SK-N-SH (cell line): ENCODE data around the gene NMS. TPM values are rescaled to one million over a fixed set of nuclear protein-coding genes. Genes with fewer than 3 reads are reported as not detected.

Source experiments
- CTCF ChIA-PET: fragments of 300-600, 350-600 bp; formaldehyde crosslinking; extraction: SDS; loops from one replicate; lab custom pipeline; 2021; lab: Yijun Ruan, JAX
- POLR2A ChIA-PET: fragments of 350-600 bp; sonication (Branson Sonifier 250); formaldehyde crosslinking; extraction: SDS; loops from one replicate; lab custom pipeline; 2020; ENCODE audit warnings: antibody characterized with exemption, inconsistent platforms; lab: Yijun Ruan, JAX
- DNase-seq: peaks from one replicate; pipeline ENCODE4 v3.0.0; 2012
- H2AFZ ChIP-seq: fragments of 200-600 bp; sonication (generic); 2 replicates; pipeline ENCODE4 v1.8.1; 2016; ENCODE audit warnings: antibody characterized with exemption, mild to moderate bottlenecking, low read depth
- H3F3A ChIP-seq: fragments of 200-600 bp; sonication (generic); replicated peaks from 2 replicates; pipeline ENCODE3; 2016; ENCODE audit warnings: antibody characterized with exemption, mild to moderate bottlenecking; ENCODE audit not compliant: insufficient read depth
- H3K27ac ChIP-seq, 2 experiments: fragments of 200-500 bp in 1 of 2; fragments of 200-600 bp in 1 of 2; sonication (Bioruptor generic) in 1 of 2; sonication (generic), shearing (Covaris generic) in 1 of 2; 2 replicates each; pipeline versions ENCODE4 v1.5.1 to v1.6.1; 2014 to 2016; ENCODE audit warnings: low read depth in 2 of 2, inconsistent platforms in 1 of 2, low read length in 1 of 2, mild to moderate bottlenecking in 1 of 2, mixed read lengths in 1 of 2
- H3K27me3 ChIP-seq: fragments of 200-600 bp; sonication (generic), shearing (Covaris generic); 2 replicates; pipeline ENCODE4 v1.6.1; 2016; ENCODE audit warnings: mixed run types; ENCODE audit not compliant: insufficient read depth
- H3K36me3 ChIP-seq, 2 experiments: fragments of 200-500 bp in 1 of 2; fragments of 200-600 bp in 1 of 2; sonication (Bioruptor generic) in 1 of 2; sonication (generic) in 1 of 2; replicated peaks in 1 of 2; 2 replicates each; pipeline versions ENCODE3 to v1.5.1; 2014 to 2016; ENCODE audit warnings: low read length in 1 of 2, mild to moderate bottlenecking in 1 of 2; ENCODE audit not compliant: insufficient read depth in 2 of 2, control insufficient read depth in 1 of 2
- H3K4me1 ChIP-seq, 2 experiments: fragments of 200-500 bp in 1 of 2; fragments of 200-600 bp in 1 of 2; sonication (Bioruptor generic) in 1 of 2; sonication (generic), shearing (Covaris generic) in 1 of 2; 2 replicates each; pipeline versions ENCODE4 v1.5.1 to v1.6.1; 2014 to 2016; ENCODE audit warnings: low read depth in 1 of 2, low read length in 1 of 2, mixed run types in 1 of 2; ENCODE audit not compliant: insufficient read depth in 2 of 2, control insufficient read depth in 1 of 2
- H3K4me2 ChIP-seq: fragments of 200-600 bp; sonication (generic), shearing (Covaris generic); 2 replicates; pipeline ENCODE4 v1.6.1; 2017; ENCODE audit warnings: mixed run types
- H3K4me3 ChIP-seq, 2 experiments: fragments of 200-500 bp in 1 of 2; fragments of 200-600 bp in 1 of 2; sonication (Bioruptor generic) in 1 of 2; sonication (generic), shearing (Covaris generic) in 1 of 2; 2 replicates each; pipeline versions ENCODE4 v1.5.1 to v1.8.1; 2014 to 2016; ENCODE audit warnings: low read depth in 2 of 2, inconsistent platforms in 1 of 2, low read length in 1 of 2, mild to moderate bottlenecking in 1 of 2, mixed read lengths in 1 of 2, moderate library complexity in 1 of 2
- H3K79me2 ChIP-seq: fragments of 200-600 bp; sonication (generic); 2 replicates; pipeline ENCODE4 v1.8.1; 2017; ENCODE audit warnings: mild to moderate bottlenecking; ENCODE audit not compliant: insufficient read depth
- H3K9ac ChIP-seq: fragments of 200-600 bp; sonication (generic); 2 replicates; pipeline ENCODE4 v1.6.1; 2017; ENCODE audit warnings: mixed run types
- H3K9me2 ChIP-seq: fragments of 200-600 bp; sonication (generic); 2 replicates; pipeline ENCODE4 v1.6.1; 2017; ENCODE audit warnings: mixed run types
- H3K9me3 ChIP-seq: fragments of 200-600 bp; sonication (generic); 2 replicates; pipeline ENCODE4 v1.6.1; 2017; ENCODE audit warnings: mixed run types, mild to moderate bottlenecking, moderate library complexity
- H4K20me1 ChIP-seq: fragments of 200-600 bp; sonication (generic); 2 replicates; pipeline ENCODE4 v1.6.1; 2017; ENCODE audit warnings: mild to moderate bottlenecking, mixed run types; ENCODE audit not compliant: insufficient read depth
- CTCF ChIP-seq: fragments of 200-600 bp; sonication (generic); IDR thresholded peaks from 2 replicates; pipeline ENCODE4 v1.6.1; 2017; ENCODE audit warnings: antibody characterized with exemption, mild to moderate bottlenecking, moderate library complexity
- ELF1 ChIP-seq: IDR thresholded peaks from 2 replicates; pipeline ENCODE4 v1.4.0; 2012
- EP300 ChIP-seq, 2 experiments: IDR thresholded peaks; 2 replicates each; pipeline versions ENCODE4 v1.4.0 to v1.6.1; 2012; ENCODE audit warnings: borderline replicate concordance in 1 of 2, low read depth in 1 of 2, low read length in 1 of 2
- FOSL2 ChIP-seq: IDR thresholded peaks from 2 replicates; pipeline ENCODE4 v1.4.0; 2012; ENCODE audit warnings: low read depth, mild to moderate bottlenecking, moderate library complexity, borderline replicate concordance
- FOXJ3 ChIP-seq: sonication (generic); formaldehyde crosslinking; IDR thresholded peaks from 2 replicates; pipeline ENCODE4 v1.5.1; 2020; ENCODE audit warnings: mild to moderate bottlenecking, missing genetic modification reagents
- FOXM1 ChIP-seq: IDR thresholded peaks from 2 replicates; pipeline ENCODE4 v1.4.0; 2012; ENCODE audit warnings: low read depth, mild to moderate bottlenecking
- GATA2 ChIP-seq: sonication (generic); formaldehyde crosslinking; IDR thresholded peaks from 2 replicates; pipeline ENCODE4 v1.5.0; 2020; ENCODE audit warnings: mild to moderate bottlenecking, missing genetic modification reagents
- JUND ChIP-seq: IDR thresholded peaks from 2 replicates; pipeline ENCODE4 v1.4.0; 2012
- NRF1 ChIP-seq: IDR thresholded peaks from 2 replicates; pipeline ENCODE4 v1.6.1; 2012; ENCODE audit warnings: low read depth, mild to moderate bottlenecking, low read length
- RAD21 ChIP-seq: IDR thresholded peaks from 2 replicates; pipeline ENCODE4 v1.6.1; 2012; ENCODE audit warnings: mild to moderate bottlenecking, low read length
- REST ChIP-seq: IDR thresholded peaks from 2 replicates; pipeline ENCODE4 v1.6.1; 2012; ENCODE audit warnings: mild to moderate bottlenecking, low read depth, low read length, moderate library complexity
- RXRA ChIP-seq: IDR thresholded peaks from 2 replicates; pipeline ENCODE4 v1.4.0; 2012; ENCODE audit warnings: low read depth, mild to moderate bottlenecking, borderline replicate concordance
- SIN3A ChIP-seq: IDR thresholded peaks from 2 replicates; pipeline ENCODE4 v1.6.1; 2012; ENCODE audit warnings: low read depth, mild to moderate bottlenecking, low read length, moderate library complexity, borderline replicate concordance
- TCF12 ChIP-seq: IDR thresholded peaks from 2 replicates; pipeline ENCODE4 v1.4.0; 2012
- YY1 ChIP-seq: IDR thresholded peaks from 2 replicates; pipeline ENCODE4 v1.4.0; 2012; ENCODE audit warnings: low read depth, mild to moderate bottlenecking
- WGBS: methylation state at CpG from one replicate; pipeline ENCODE4 v1.1.6; 2017; ENCODE audit warnings: low lambda C conversion rate; 5-methylcytosine and 5-hydroxymethylcytosine counted together
- polyA plus RNA-seq, 3 experiments: library from polyadenylated mRNA; depleted of rRNA; stranded (reverse); fragments of >200 nt; gene quantifications; 2 replicates each; pipeline ENCODE4 v1.2.3, GENCODE V29; 2012
- TF ChIP-seq, protein P1 (sequence below): IDR thresholded peaks from 2 replicates; pipeline ENCODE4 v1.4.0; 2012; ENCODE audit warnings: low read depth, borderline replicate concordance

NMS gene
- polyA plus RNA-seq, 1 of the 3 experiments (the other 2 are of a cell fraction) = not detected

GRCh38 chr2:100424277-100424875 is 45.9 kb upstream of the NMS start:
- ChIA-PET POLR2A (no interaction called here), CTCF (interaction anchor here (0.6 to 4.9 kb wide), 2 partner anchors 162 to 729 kb away, joined by 3 to 24 read pairs; no protein-coding TSS in a partner anchor)
- Histone ChIP-seq H3K27ac (no peak overlapping the region), H3K4me1 (no peaks in the 10 kb centered on the region), H2AFZ (no peak overlapping the region), H3K9me3 (no peaks in the 10 kb centered on the region), H3K4me2 (no peak overlapping the region), H3K27me3 (no peaks in the 10 kb centered on the region), H3K9ac (no peak overlapping the region), H3K79me2 (no peaks in the 10 kb centered on the region), H3K36me3 (no peaks in the 10 kb centered on the region), H3K4me3 (no peak overlapping the region), H3F3A (no peaks in the 10 kb centered on the region), H4K20me1 (no peaks in the 10 kb centered on the region), H3K9me2 (no peaks in the 10 kb centered on the region)
- 60% methylated on average over 4 of the region's 4 CpGs for WGBS
- DNase-seq = no peak
- TF ChIP-seq GATA2 (CRISPR knock-in tag) = no peak
- TF ChIP-seq YY1 = no peak
- TF ChIP-seq RAD21 = no peak
- no peak for TF ChIP-seq NRF1
- TF ChIP-seq ELF1 = no peak

GRCh38 chr2:100425107-100425506 is 45.2 kb upstream of the NMS start:
- Histone ChIP-seq H3K4me1 (no peaks in the 10 kb centered on the region), H2AFZ (no peak overlapping the region), H3K27me3 (no peaks in the 10 kb centered on the region), H3K4me2 (no peak overlapping the region), H3K36me3 (no peaks in the 10 kb centered on the region), H4K20me1 (no peaks in the 10 kb centered on the region), H3F3A (no peaks in the 10 kb centered on the region), H3K4me3 (no peak overlapping the region), H3K79me2 (no peaks in the 10 kb centered on the region), H3K27ac (no peak overlapping the region), H3K9ac (no peak overlapping the region), H3K9me2 (no peaks in the 10 kb centered on the region), H3K9me3 (no peaks in the 10 kb centered on the region)
- ChIA-PET POLR2A (no interaction called here), CTCF (interaction anchor here (0.6 to 4.9 kb wide), 2 partner anchors 162 to 728 kb away, joined by 3 to 24 read pairs; no protein-coding TSS in a partner anchor)
- TF ChIP-seq REST = no peak
- TF ChIP-seq, protein P1, sequence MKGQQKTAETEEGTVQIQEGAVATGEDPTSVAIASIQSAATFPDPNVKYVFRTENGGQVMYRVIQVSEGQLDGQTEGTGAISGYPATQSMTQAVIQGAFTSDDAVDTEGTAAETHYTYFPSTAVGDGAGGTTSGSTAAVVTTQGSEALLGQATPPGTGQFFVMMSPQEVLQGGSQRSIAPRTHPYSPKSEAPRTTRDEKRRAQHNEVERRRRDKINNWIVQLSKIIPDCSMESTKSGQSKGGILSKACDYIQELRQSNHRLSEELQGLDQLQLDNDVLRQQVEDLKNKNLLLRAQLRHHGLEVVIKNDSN = no peak
- TF ChIP-seq FOSL2 = no peak
- no peak for TF ChIP-seq CTCF
- TF ChIP-seq SIN3A = no peak
- TF ChIP-seq JUND = no peak
- TF ChIP-seq EP300 (IDR thresholded peaks at IDR 0.05; ENCODE audit: borderline replicate concordance in 1 of 2, low read depth in 1 of 2, low read length in 1 of 2) = no peak
- no peak for TF ChIP-seq FOXM1
- no peak for TF ChIP-seq FOXJ3
- TF ChIP-seq RXRA = no peak
- no peak for TF ChIP-seq TCF12
- no peak for TF ChIP-seq RAD21
- TF ChIP-seq GATA2 (CRISPR knock-in tag) = no peak
- 91% methylated on average over 4 of the region's 4 CpGs for WGBS
- no peak for DNase-seq
